GM11168 (cell line): ENCODE data around the gene LRRC4.

Source experiments
- in situ Hi-C: fragments of 300-500 bp; cut with MboI; formaldehyde crosslinking; loops from one replicate; pipeline ENCODE4 v1.12.0; 2022; ENCODE audit warnings: low sequenced_read_pairs; ENCODE audit not compliant: unreplicated experiment

LRRC4 gene

GRCh38 chr7:128030654-128031611, at the start of gene LRRC4:
LRRC4 (minus strand) TSS chr7:128031437; CDS start chr7:128030640, 797 bp downstream.
- in situ Hi-C loops = no loop called here

- in situ Hi-C loops = no loop called here
Measured at GRCh38 chr7:128080169-128080568, 48.9 kb upstream of the LRRC4 start.

- in situ Hi-C loops = no loop called here
Measured at GRCh38 chr7:128078309-128078708, 47.1 kb upstream of the LRRC4 start.

- in situ Hi-C loops = no loop called here
Measured at GRCh38 chr7:128076796-128077271, 45.6 kb upstream of the LRRC4 start.

- in situ Hi-C loops = no loop called here
Measured at GRCh38 chr7:128076196-128076795, 45.1 kb upstream of the LRRC4 start.

- in situ Hi-C loops = no loop called here
Measured at GRCh38 chr7:128075242-128076095, 44.2 kb upstream of the LRRC4 start.

- in situ Hi-C loops = no loop called here
Measured at GRCh38 chr7:128074736-128075135, 43.5 kb upstream of the LRRC4 start.

GRCh38 chr7:128074336-128074735, 43.1 kb upstream of the LRRC4 start:
- in situ Hi-C loops = no loop called here

GRCh38 chr7:128073671-128074310, 42.6 kb upstream of the LRRC4 start:
- in situ Hi-C loops = no loop called here

GRCh38 chr7:128071801-128072200, 40.6 kb upstream of the LRRC4 start:
- in situ Hi-C loops = no loop called here

GRCh38 chr7:128071376-128071775, 40.1 kb upstream of the LRRC4 start:
- in situ Hi-C loops = no loop called here

- in situ Hi-C loops = no loop called here
Measured at GRCh38 chr7:128069373-128070364, 38.4 kb upstream of the LRRC4 start.

- in situ Hi-C loops = no loop called here
Measured at GRCh38 chr7:128068785-128069184, 37.5 kb upstream of the LRRC4 start.

- in situ Hi-C loops = no loop called here
Measured at GRCh38 chr7:128067983-128068382, 36.7 kb upstream of the LRRC4 start.

- in situ Hi-C loops = no loop called here
Measured at GRCh38 chr7:128066858-128067257, 35.6 kb upstream of the LRRC4 start.

GRCh38 chr7:128066395-128066794, 35.2 kb upstream of the LRRC4 start:
- in situ Hi-C loops = no loop called here

GRCh38 chr7:128065872-128066271, 34.6 kb upstream of the LRRC4 start:
- in situ Hi-C loops = no loop called here

GRCh38 chr7:128063088-128063487, 31.9 kb upstream of the LRRC4 start:
- in situ Hi-C loops = no loop called here

GRCh38 chr7:128060018-128060417, 28.8 kb upstream of the LRRC4 start:
- in situ Hi-C loops = no loop called here
